ENCODE data around the gene SLC39A2. TPM values are rescaled to one million over a fixed set of nuclear protein-coding genes. Genes with fewer than 3 reads are reported as not detected.
"Not testable (repeated sequence)": the region's sequence is repeated elsewhere in the genome, so short reads cannot be mapped to it uniquely, and the experiment has no call there.

Gene SLC39A2
- polyA plus RNA-seq, 6 donors from 2014 or later: not detected

DNA sequence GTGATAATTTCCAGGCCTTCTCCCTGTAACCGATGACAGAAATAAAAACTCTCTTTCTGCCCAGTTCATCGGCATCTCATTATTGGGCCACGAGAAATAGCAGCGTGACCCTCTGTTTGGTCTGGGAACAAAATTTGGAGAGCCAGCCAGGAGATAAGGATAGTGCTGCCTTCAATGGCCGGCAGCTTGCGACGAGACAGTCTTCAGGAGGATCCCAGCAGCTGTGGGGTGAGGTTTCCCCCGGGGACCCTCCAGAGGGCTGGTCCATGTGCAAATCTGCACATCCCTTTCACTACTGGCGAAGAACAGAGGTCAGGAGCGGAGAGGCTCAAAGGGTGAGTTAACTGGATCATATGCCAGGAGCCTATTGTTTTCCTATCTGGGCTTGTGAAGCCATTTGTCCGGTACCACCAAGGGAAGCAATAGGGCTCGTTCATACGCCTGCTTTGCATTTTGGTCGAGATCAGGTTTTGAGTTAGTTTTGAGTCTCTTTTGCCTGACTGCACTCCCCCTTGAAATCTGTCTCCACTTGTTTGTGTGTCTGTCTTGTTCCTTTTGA lies 4.8 kb downstream of the SLC39A2 start:
- DNase-seq (no peak), ATAC-seq (ENCODE audit: low read depth in 2 of 2) (no peak)
- Mint-ChIP-seq H3K4me3 (no peak overlapping the region), H3K27ac (peak overlapping the region in 1 of 6 donors; percentile 3), H3K27me3 (no peaks in the 10 kb centered on the region), H3K36me3 (no peaks in the 10 kb centered on the region), H3K9me3 (no peaks in the 10 kb centered on the region), H3K4me1 (no peaks in the 10 kb centered on the region)

DNA sequence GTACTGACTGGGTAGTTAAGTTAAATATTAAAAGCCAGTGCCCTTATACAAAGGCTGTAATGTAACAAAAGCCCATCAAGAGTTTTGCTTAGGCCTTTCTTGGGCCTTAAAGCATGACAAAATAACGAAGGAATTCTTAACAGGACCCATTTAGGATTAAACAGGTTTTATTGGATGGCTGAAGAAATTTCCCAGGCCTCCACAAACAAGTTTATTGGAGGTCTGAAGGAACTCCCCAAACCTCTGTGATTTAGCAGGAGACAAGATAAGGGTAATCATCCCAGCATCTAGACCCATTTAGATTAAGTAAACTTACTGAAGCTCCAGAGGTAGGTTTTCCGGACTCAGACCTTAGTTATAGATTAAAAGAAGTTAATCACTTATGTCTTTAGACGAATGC lies 10.6 kb downstream of the SLC39A2 start:
- H3K9me3 Mint-ChIP-seq; H3K27ac Mint-ChIP-seq; H3K4me1 Mint-ChIP-seq; ATAC-seq (ENCODE audit: low read depth in 2 of 2); H3K36me3 Mint-ChIP-seq; H3K4me3 Mint-ChIP-seq; DNase-seq: not testable (repeated sequence)
- H3K27me3 Mint-ChIP-seq: peaks cover 22 to 36% (median 35%) of the 10 kb centered on the region in 3 donors

DNA sequence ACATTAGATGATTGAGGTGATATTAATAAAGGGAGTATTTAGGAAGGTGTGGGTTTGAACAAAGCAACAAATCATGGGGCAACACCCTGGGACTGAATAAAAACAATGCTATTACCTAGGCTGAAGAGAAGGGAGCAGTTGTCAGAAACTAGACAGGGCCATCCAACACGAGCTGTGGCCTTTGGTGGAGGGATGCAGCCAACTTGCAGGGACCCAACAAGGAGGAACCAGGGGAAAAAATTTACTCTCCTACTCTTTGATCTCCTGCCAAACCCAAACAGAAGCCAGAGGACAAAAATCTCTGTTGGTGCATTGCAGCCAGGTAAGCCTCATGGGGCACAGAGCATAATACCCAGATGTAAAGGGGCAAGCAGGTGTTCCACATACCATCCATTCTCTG lies 12.0 kb downstream of the SLC39A2 start:
- Mint-ChIP-seq H3K4me1 (no peaks in the 10 kb centered on the region), H3K4me3 (no peak overlapping the region), H3K9me3 (no peaks in the 10 kb centered on the region), H3K27me3 (peaks cover 24 to 45% (median 43%) of the 10 kb centered on the region in 3 donors), H3K27ac (no peak overlapping the region), H3K36me3 (no peaks in the 10 kb centered on the region)
- ATAC-seq (ENCODE audit: low read depth in 2 of 2) (no peak), DNase-seq (no peak)

DNA sequence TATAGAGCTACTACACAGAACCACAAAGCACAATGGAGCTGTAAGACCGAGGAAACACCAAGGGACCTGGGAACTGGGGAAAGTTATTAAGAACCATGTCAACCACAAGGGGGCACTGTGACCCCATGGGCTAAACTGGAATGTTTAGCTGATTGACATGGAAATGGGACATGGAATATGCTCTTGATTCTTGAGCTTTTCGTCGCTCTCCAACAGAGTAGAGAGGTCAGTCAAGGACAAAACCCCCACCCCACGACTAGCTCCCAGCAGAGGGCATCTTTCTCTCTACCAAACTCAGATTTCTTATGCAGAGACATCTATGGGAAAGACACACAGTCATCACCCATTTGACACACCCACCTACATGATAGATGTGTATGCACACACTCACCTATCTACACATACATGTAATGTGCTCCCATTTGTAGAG lies 15.7 kb downstream of the SLC39A2 start:
- H3K4me3 Mint-ChIP-seq: no peak overlapping the region
- ATAC-seq (ENCODE audit: low read depth in 2 of 2) (peak; percentile 84 to 89), DNase-seq (peak; percentile 74)
- H3K27ac Mint-ChIP-seq: no peak overlapping the region
- H3K36me3 Mint-ChIP-seq: no peaks in the 10 kb centered on the region
- H3K27me3 Mint-ChIP-seq: peaks cover 30 to 65% (median 45%) of the 10 kb centered on the region in 3 donors
- no peaks in the 10 kb centered on the region for H3K9me3 Mint-ChIP-seq
- no peaks in the 10 kb centered on the region for H3K4me1 Mint-ChIP-seq

DNA sequence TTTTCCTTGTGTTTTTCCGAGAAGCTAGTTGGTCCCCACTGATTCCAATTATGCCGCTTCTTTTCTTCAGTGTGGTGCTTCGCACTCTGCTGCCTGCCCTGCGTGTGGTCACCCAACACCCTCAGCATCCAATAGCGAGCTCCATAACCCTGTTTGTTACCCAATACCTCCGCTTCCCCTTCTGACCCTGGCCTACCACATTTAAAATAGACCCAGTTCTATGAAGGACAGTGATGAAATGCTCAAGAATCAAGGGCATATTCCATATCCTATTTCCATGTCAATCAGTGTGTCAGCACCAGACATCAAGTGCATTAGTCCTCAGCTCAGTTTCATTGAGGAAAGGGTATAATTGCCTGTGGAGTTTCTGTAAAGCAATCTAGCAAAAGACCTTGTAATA lies 16.2 kb downstream of the SLC39A2 start:
- no peak overlapping the region for H3K4me3 Mint-ChIP-seq
- no peak for ATAC-seq (ENCODE audit: low read depth in 2 of 2)
- no peaks in the 10 kb centered on the region for H3K4me1 Mint-ChIP-seq
- no peak for DNase-seq
- H3K27me3 Mint-ChIP-seq: peaks cover 30 to 66% (median 45%) of the 10 kb centered on the region in 3 donors
- H3K9me3 Mint-ChIP-seq: no peaks in the 10 kb centered on the region
- no peaks in the 10 kb centered on the region for H3K36me3 Mint-ChIP-seq
- H3K27ac Mint-ChIP-seq: no peak overlapping the region

DNA sequence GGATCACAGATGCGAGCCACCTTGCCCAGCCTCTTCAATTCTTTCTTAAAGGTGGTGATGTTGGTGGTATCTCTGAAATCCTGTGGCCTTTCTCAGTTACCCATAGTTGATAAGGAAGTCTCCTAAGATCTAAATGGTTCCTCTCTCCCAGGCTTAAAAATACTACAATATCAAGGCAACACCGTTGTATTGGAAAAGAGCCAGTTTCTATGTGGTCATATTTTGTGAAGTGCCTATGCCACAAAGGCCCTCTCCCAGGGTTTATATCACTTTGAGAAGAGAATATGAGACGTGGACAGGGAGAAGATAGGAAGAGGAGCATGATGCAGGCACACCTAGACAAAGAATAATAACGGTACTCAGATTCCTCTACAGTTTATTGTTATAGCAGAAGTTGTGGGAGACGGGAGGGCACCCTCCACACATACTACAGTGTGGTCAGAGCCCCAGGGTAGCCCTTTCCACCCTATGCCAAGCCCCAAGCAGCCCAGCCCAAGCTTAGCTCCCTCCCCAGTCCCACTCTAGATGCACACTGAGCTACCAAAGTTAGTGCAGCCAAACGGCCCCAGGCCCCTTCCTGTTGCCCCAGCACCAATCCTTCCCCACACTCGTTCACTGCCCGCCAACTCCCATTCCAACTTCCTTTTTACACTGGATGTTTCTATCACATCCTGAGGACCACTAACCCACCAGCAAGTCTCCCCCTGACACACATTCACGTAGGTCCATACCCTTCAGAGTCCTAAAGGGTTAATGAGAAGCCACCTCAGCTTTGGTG lies 17.5 kb downstream of the SLC39A2 start:
- DNase-seq (no peak), ATAC-seq (ENCODE audit: low read depth in 2 of 2) (no peak)
- H3K27ac Mint-ChIP-seq: peak overlapping the region in 1 of 6 donors; percentile 69
- peaks cover 28 to 70% (median 34%) of the 10 kb centered on the region in 3 donors for H3K27me3 Mint-ChIP-seq
- no peaks in the 10 kb centered on the region for H3K4me1 Mint-ChIP-seq
- no peaks in the 10 kb centered on the region for H3K9me3 Mint-ChIP-seq
- H3K36me3 Mint-ChIP-seq: no peaks in the 10 kb centered on the region
- no peak overlapping the region for H3K4me3 Mint-ChIP-seq

DNA sequence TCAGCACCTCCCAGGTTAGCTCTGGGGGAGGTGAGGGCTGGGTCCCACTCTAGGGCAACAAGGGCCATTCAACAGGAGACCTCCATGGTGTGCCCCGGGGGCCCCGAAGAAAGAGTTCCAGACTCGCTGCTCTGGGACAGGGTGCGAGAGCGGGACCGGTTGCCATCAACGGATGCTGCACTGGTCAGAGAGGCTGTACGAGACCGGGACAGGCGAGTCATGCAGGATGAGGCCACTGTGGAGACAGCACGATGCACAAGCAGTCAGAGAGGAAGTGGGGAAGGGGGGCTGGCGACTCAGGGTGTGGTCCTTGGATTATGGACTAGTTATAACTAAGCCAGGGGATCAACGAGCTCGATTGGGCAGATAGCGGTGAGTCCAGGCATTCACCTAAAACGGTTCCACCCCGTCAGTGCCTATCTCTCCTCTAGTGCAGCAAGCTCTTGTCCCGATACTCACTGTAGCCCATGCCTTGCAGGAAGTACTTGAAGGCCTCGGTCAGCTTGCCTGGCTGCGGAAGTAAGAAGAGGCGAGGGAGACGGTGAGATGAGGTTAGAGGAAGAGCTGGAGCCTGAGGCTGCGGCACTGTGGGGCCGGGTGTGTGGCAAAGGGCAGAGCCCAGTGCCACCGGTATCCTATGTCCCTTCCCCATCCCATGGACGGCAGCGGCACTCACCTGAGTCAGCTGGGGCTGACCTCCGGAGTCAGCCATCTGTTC lies 18.6 kb downstream of the SLC39A2 start:
- Mint-ChIP-seq H3K36me3 (no peaks in the 10 kb centered on the region), H3K27ac (no peak overlapping the region), H3K27me3 (peaks cover 24 to 70% (median 34%) of the 10 kb centered on the region in 3 donors), H3K4me3 (no peak overlapping the region), H3K4me1 (peaks cover under 1 to 7% (median 6%) of the 10 kb centered on the region in 3 donors), H3K9me3 (no peaks in the 10 kb centered on the region)
- DNase-seq: no peak
- ATAC-seq (ENCODE audit: low read depth in 2 of 2): no peak

DNA sequence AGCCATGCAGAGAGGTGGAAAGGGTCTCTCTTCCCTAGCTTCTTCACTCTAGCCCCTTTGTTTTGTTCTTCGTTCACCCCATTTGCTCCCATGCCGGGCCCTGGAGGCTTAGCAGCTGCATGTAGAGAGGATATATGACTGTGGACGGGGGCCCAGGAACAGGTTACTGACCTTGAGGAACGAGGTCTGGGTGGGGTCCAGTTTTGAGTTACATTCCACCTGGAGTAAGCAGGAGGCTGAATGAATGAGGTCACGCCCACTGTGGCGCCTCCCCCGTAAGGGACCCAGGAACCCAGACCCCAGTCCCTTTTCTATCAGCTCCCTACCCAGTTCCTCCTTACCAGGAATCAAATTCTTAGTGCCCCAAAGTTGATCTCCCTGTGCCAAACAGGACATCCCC lies 19.2 kb downstream of the SLC39A2 start:
- Mint-ChIP-seq H3K27ac (no peak overlapping the region), H3K9me3 (no peaks in the 10 kb centered on the region), H3K36me3 (no peaks in the 10 kb centered on the region), H3K27me3 (peaks cover 23 to 72% (median 36%) of the 10 kb centered on the region in 3 donors), H3K4me3 (no peak overlapping the region), H3K4me1 (peaks cover 6 to 12% (median 11%) of the 10 kb centered on the region in 3 donors)
- ATAC-seq (ENCODE audit: low read depth in 2 of 2) (no peak), DNase-seq (no peak)

DNA sequence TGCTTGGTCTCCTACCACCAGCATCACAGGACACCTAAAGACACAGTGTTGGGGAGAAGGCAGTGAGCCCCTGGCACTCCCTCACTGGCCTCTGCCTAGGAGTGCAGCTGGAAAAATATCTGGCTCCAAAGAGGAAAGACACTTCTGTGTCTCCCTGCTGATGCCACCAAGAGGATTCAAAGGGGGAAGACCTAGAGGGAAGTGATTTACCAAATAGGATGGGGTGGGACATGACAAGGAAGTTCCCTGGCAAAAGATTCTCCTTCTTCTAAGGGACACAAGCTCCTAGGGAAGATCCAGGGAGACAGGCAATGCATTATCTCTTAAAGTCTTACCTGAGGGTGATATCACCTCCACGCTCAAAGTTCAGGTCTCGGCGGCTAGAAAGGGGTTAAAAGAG lies 19.7 kb downstream of the SLC39A2 start:
- Mint-ChIP-seq H3K9me3 (no peaks in the 10 kb centered on the region), H3K4me1 (peaks cover 11 to 16% (median 12%) of the 10 kb centered on the region in 3 donors), H3K4me3 (no peak overlapping the region), H3K27ac (no peak overlapping the region), H3K36me3 (no peaks in the 10 kb centered on the region), H3K27me3 (peaks cover 23 to 74% (median 33%) of the 10 kb centered on the region in 3 donors)
- DNase-seq (no peak), ATAC-seq (ENCODE audit: low read depth in 2 of 2) (no peak)

DNA sequence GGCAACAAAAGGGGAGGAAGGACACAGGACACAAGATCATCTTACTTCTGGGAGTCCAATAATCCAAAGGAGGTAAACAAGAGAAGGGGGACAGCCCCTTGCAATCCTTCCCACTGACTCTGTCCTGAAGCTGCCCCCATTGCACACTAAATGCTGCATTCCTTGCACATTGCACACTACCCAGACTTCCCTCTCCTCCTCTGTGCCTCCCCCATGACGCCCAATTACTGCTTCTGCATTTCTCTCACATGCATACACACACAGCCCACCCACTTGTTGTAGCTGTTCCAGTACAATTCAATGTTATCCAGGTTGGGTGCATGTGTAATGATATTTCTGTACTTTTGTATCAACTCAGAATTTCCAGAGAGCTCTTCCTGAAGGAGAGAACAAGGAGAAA lies 20.3 kb downstream of the SLC39A2 start:
- no peak for DNase-seq
- Mint-ChIP-seq H3K36me3 (no peaks in the 10 kb centered on the region), H3K27ac (no peak overlapping the region), H3K9me3 (no peaks in the 10 kb centered on the region), H3K27me3 (peaks cover 22 to 69% (median 27%) of the 10 kb centered on the region in 3 donors), H3K4me3 (no peak overlapping the region), H3K4me1 (peaks cover 17 to 22% (median 17%) of the 10 kb centered on the region in 3 donors)
- ATAC-seq (ENCODE audit: low read depth in 2 of 2): no peak

DNA sequence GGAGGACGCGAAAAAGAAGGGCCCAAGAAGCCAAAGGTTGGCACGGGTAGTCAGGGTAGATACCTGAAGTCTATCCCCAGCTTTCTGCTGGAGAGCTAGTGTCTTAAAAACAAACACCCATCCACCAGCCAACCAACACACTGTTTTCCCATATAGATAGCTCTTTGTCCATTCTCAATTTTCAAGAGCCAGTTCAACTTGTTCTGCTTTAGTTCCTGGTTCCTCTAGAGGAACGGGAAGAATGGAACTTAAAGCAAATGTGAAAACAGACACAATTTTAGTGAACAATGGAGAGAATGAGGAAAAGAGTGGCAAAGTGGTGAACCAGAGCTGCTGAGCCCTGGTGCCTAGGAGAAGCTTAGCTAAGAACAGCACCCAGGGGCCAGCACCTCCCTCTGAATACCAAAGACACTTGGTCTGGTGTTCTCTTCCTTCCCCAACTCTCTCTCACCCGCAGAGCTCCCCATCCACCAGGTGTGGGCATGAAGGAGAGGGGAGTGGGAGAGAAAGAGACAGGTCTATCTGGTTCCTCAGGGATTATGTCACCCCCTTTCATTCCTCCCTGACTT lies 22.0 kb downstream of the SLC39A2 start:
- Mint-ChIP-seq H3K4me1 (peaks cover 21 to 23% (median 21%) of the 10 kb centered on the region in 3 donors), H3K9me3 (no peaks in the 10 kb centered on the region), H3K36me3 (no peaks in the 10 kb centered on the region), H3K4me3 (no peak overlapping the region), H3K27ac (no peak overlapping the region), H3K27me3 (peaks cover 16 to 59% (median 17%) of the 10 kb centered on the region in 3 donors)
- ATAC-seq (ENCODE audit: low read depth in 2 of 2) (no peak), DNase-seq (no peak)

DNA sequence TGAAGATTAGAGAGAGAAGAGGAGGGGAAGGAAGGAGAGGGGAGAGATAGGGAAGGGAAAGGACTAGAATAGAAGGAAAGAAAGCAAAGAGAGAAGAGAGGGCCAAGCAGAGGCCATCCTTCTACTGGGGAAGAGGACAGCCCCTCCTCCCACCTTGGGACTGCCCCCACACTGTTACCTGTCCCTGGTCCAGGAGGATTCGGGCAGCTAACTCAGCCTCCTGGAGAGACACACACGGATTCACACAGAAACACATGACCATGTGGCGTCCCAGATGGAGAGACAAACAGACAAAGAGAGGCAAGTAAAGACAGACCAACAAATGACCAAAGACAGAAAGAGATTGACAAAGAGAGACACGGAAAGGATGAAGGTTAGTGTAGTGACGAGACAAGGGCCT lies 23.6 kb downstream of the SLC39A2 start:
- H3K36me3 Mint-ChIP-seq: no peaks in the 10 kb centered on the region
- no peak for ATAC-seq (ENCODE audit: low read depth in 2 of 2)
- H3K27ac Mint-ChIP-seq: peak overlapping the region in 1 of 6 donors; percentile 73
- peaks cover 21 to 29% (median 25%) of the 10 kb centered on the region in 3 donors for H3K4me1 Mint-ChIP-seq
- no peaks in the 10 kb centered on the region for H3K9me3 Mint-ChIP-seq
- peak overlapping the region in 6 of 8 donors; percentile 3 to 88 (median 68) for H3K4me3 Mint-ChIP-seq
- peaks cover 16 to 48% (median 17%) of the 10 kb centered on the region in 3 donors for H3K27me3 Mint-ChIP-seq
- DNase-seq: no peak

DNA sequence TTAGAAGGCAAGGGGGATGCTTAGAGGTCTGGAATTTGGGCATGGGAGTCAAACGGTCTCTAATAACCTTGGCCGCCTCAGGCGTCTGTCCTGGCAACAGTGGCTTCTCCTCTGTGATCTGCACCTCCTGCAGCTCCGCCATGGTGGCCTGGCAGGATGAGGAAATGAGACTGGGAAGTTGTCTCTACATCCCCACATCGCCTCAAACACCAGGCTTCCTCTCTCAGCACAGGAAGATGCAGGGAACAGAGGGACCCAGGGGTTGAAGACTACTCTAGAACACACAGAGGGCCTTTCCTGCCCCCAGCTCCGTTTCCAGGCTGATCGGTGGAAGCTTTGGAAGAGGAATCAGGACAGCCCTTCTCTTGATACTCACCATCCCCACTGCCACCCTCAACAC lies 24.1 kb downstream of the SLC39A2 start:
- H3K27me3 Mint-ChIP-seq: peaks cover 16 to 44% (median 17%) of the 10 kb centered on the region in 3 donors
- H3K4me3 Mint-ChIP-seq: peak overlapping the region in 6 of 8 donors; percentile 69 to 92 (median 88)

More for the DNA sequence above, 24.1 kb downstream of the SLC39A2 start:
- DNase-seq (no peak), ATAC-seq (ENCODE audit: low read depth in 2 of 2) (no peak)
- Mint-ChIP-seq H3K9me3 (no peaks in the 10 kb centered on the region), H3K27ac (no peak overlapping the region), H3K4me1 (peaks cover 21 to 29% (median 25%) of the 10 kb centered on the region in 3 donors), H3K36me3 (no peaks in the 10 kb centered on the region)
